22Rv1 (cell line): Measurements from ENCODE around the gene TBPL2.
A peak's percentile ranks its signal among the peaks of the same experiment; 100 is the strongest.

ENCODE experiments used
- H3K27ac ChIP-seq: fragments of 450-650 bp; 2 replicates; pipeline ENCODE4 v1.5.1; 2017
- CTCF ChIP-seq: fragments of 450-650 bp; IDR thresholded peaks from 2 replicates; pipeline ENCODE4 v1.5.1; 2017; ENCODE audit warnings: mild to moderate bottlenecking
- ZFX ChIP-seq: fragments of 450-650 bp; IDR thresholded peaks from 2 replicates; pipeline ENCODE4 v1.6.1; 2017; ENCODE audit warnings: antibody characterized with exemption, borderline replicate concordance

Gene TBPL2

GRCh38 chr14:55450987-55451386 is 10.6 kb upstream of the TBPL2 start:
- TF ChIP-seq CTCF (no peak), ZFX (no peak)
- H3K27ac ChIP-seq, result no peak overlapping the region

GRCh38 chr14:55450539-55450938 is 10.1 kb upstream of the TBPL2 start:
- no peak overlapping the region for H3K27ac ChIP-seq
- TF ChIP-seq ZFX, result no peak
- no peak for TF ChIP-seq CTCF

GRCh38 chr14:55450124-55450523 is 9.7 kb upstream of the TBPL2 start:
- TF ChIP-seq ZFX (no peak), CTCF (no peak)
- H3K27ac ChIP-seq, result no peak overlapping the region

GRCh38 chr14:55449116-55449515 is 8.7 kb upstream of the TBPL2 start:
- TF ChIP-seq CTCF (no peak), ZFX (no peak)
- no peak overlapping the region for H3K27ac ChIP-seq

GRCh38 chr14:55448141-55448614 is 7.8 kb upstream of the TBPL2 start:
- no peak overlapping the region for H3K27ac ChIP-seq
- TF ChIP-seq CTCF, result no peak

- H3K27ac ChIP-seq, result no peak overlapping the region
- TF ChIP-seq ZFX (no peak), CTCF (no peak)
These were observed 6.4 kb upstream of the TBPL2 start for GRCh38 chr14:55446833-55447232.

- TF ChIP-seq ZFX (no peak), CTCF (peak; percentile 91)
- no peak overlapping the region for H3K27ac ChIP-seq
These were observed 5.8 kb upstream of the TBPL2 start for GRCh38 chr14:55446127-55446736.
